GM12878 (cell line): Measurements from ENCODE around the gene TRAPPC12. TPM values are rescaled to one million over a fixed set of nuclear protein-coding genes. Genes with fewer than 3 reads are reported as not detected.

Source experiments
- ATAC-seq: fragments of 200-7000 bp; cut with Tn5 transposase; 3 replicates; pipeline ENCODE4 v1.9.1; 2020; ENCODE audit warnings: mild to moderate bottlenecking, moderate library complexity
- BruUV-seq: library from RNA; stranded (reverse); fragments of 400-500 nt; replicated peaks from 2 replicates; lab custom pipeline; 2021; lab: Mats Ljungman, UMichigan
- CTCF ChIA-PET: fragments of 300-600 bp; sonication (Branson Sonifier 250); formaldehyde crosslinking; extraction: SDS; loops from one replicate; lab custom pipeline; 2021; ENCODE audit warnings: inconsistent platforms; lab: Yijun Ruan, JAX
- POLR2A ChIA-PET: fragments of 350-600 bp; formaldehyde crosslinking; extraction: SDS; loops from one replicate; lab custom pipeline; 2021; ENCODE audit warnings: inconsistent platforms; lab: Charles Lee
- RAD21 ChIA-PET: fragments of 300-600 bp; sonication (Branson Sonifier 250); formaldehyde crosslinking; loops from one replicate; lab custom pipeline; 2023; ENCODE audit warnings: antibody characterized with exemption; ENCODE audit not compliant: unreplicated experiment; lab: Charles Lee
- SMC1A ChIA-PET: fragments of 300-600 bp; sonication (Branson Sonifier 250); formaldehyde crosslinking; loops from one replicate; lab custom pipeline; 2023; ENCODE audit not compliant: unreplicated experiment, uncharacterized antibody; lab: Charles Lee
- DNase-seq: peaks from one replicate; pipeline ENCODE4 v3.0.0-alpha.2; 2011; ENCODE audit warnings: low read depth, low spot score
- FAIRE-seq: peaks from 3 replicates; lab custom pipeline; 2011; peaks lifted over from hg19 to GRCh38; lab: Jason Lieb, UNC
- H2AFZ ChIP-seq: 2 replicates; pipeline ENCODE4 v1.6.0; 2011; ENCODE audit warnings: low read depth, low read length, control low read depth; ENCODE audit not compliant: control insufficient read depth
- H3K27ac ChIP-seq: 2 replicates; pipeline ENCODE4 v1.5.1; 2011; ENCODE audit warnings: control low read depth; ENCODE audit not compliant: control insufficient read depth, insufficient read depth
- H3K27me3 ChIP-seq, 2 experiments: replicated peaks in 1 of 2; 2 replicates each; pipeline versions ENCODE4 v1.6.0 to v1.6.1; 2011; ENCODE audit warnings: low read length in 1 of 2; ENCODE audit not compliant: control insufficient read depth in 2 of 2, insufficient read depth in 2 of 2
- H3K36me3 ChIP-seq, 2 experiments: 2 replicates each; pipeline ENCODE4 v1.5.1; 2011; ENCODE audit warnings: low read length in 1 of 2; ENCODE audit not compliant: control insufficient read depth in 2 of 2, insufficient read depth in 2 of 2
- H3K4me1 ChIP-seq: 2 replicates; pipeline ENCODE4 v1.6.1; 2011; ENCODE audit warnings: mild to moderate bottlenecking, low read length, moderate library complexity, mixed read lengths; ENCODE audit not compliant: control insufficient read depth, insufficient read depth
- H3K4me2 ChIP-seq: 2 replicates; pipeline ENCODE4 v1.6.0; 2011; ENCODE audit warnings: control low read depth; ENCODE audit not compliant: control insufficient read depth, insufficient read depth
- H3K4me3 ChIP-seq: fragments of 200-600 bp; sonication (generic); 2 replicates; pipeline ENCODE4 v1.5.1; 2016
- H3K79me2 ChIP-seq: 2 replicates; pipeline ENCODE4 v1.6.0; 2011; ENCODE audit warnings: low read length; ENCODE audit not compliant: control insufficient read depth, insufficient read depth
- H3K9ac ChIP-seq: 2 replicates; pipeline ENCODE4 v1.8.0; 2011; ENCODE audit warnings: low read length, control low read depth, mixed read lengths; ENCODE audit not compliant: control insufficient read depth, insufficient read depth
- H3K9me3 ChIP-seq: replicated peaks from 3 replicates; pipeline ENCODE4 v1.5.1; 2011; ENCODE audit warnings: mild to moderate bottlenecking, low read length; ENCODE audit not compliant: control insufficient read depth, insufficient read depth
- H4K20me1 ChIP-seq: 2 replicates; pipeline ENCODE4 v1.6.0; 2011; ENCODE audit not compliant: control insufficient read depth, insufficient read depth
- BCL11A ChIP-seq: IDR thresholded peaks from 2 replicates; pipeline ENCODE4 v1.6.1; 2011; ENCODE audit warnings: low read depth, low read length
- CBX3 ChIP-seq: fragments of 200-600 bp; sonication (generic); IDR thresholded peaks from 2 replicates; pipeline ENCODE4 v1.6.1; 2016; ENCODE audit warnings: low read depth, borderline replicate concordance
- EGR1 ChIP-seq, 2 experiments: IDR thresholded peaks; 1 replicate in 1 of 2; 2 replicates in 1 of 2; pipeline ENCODE4 v1.6.1; 2011 to 2012; ENCODE audit warnings: low read depth in 2 of 2, low read length in 2 of 2, borderline replicate concordance in 1 of 2, mild to moderate bottlenecking in 1 of 2, moderate library complexity in 1 of 2
- ESRRA ChIP-seq: IDR thresholded peaks from 2 replicates; pipeline ENCODE4 v1.6.1; 2012; ENCODE audit warnings: mild to moderate bottlenecking, low read length, improper control_type of control experiment
- FOXM1 ChIP-seq: IDR thresholded peaks from 2 replicates; pipeline ENCODE4 v1.6.1; 2012; ENCODE audit warnings: low read depth, mild to moderate bottlenecking, inconsistent platforms, low read length, moderate library complexity
- MTA3 ChIP-seq: IDR thresholded peaks from 2 replicates; pipeline ENCODE4 v1.6.1; 2012; ENCODE audit warnings: low read length, inconsistent platforms, borderline replicate concordance
- MYC ChIP-seq: IDR thresholded peaks from 2 replicates; pipeline ENCODE4 v1.6.1; 2011; ENCODE audit warnings: mild to moderate bottlenecking, low read length, moderate library complexity, inconsistent platforms; ENCODE audit not compliant: insufficient read depth, insufficient replicate concordance, insufficient read length, severe bottlenecking
- PAX5 ChIP-seq: IDR thresholded peaks from 2 replicates; pipeline ENCODE4 v1.6.1; 2011; ENCODE audit warnings: low read depth, low read length, borderline replicate concordance
- POLR2A ChIP-seq: IDR thresholded peaks from 2 replicates; pipeline ENCODE4 v1.6.1; 2011; ENCODE audit warnings: low read depth, mild to moderate bottlenecking, low read length
- whole genome bisulfite sequencing: methylation state at CpG from one replicate; pipeline ENCODE4 v1.1.6; 2016; ENCODE audit warnings: low lambda C conversion rate; ENCODE audit not compliant: insufficient replicate concordance, insufficient coverage; ENCODE audit errors: missing lambda C conversion rate; 5-methylcytosine and 5-hydroxymethylcytosine counted together
- in situ Hi-C: fragments of 300-500 bp; cut with MboI; formaldehyde crosslinking; loops from 9 replicates; pipeline ENCODE4 v1.14.3; 2018; ENCODE audit warnings: mixed read lengths
- intact Hi-C: fragments of 100-400 bp; cut with micrococcal nuclease; formaldehyde crosslinking; loops from one replicate; pipeline ENCODE4 v1.14.2; 2022; ENCODE audit not compliant: unreplicated experiment
- polyA plus RNA-seq, 11 experiments: library from polyadenylated mRNA; depleted of rRNA in 4 of 11; unstranded in 6 of 11; stranded (reverse) in 5 of 11; fragments of >200 nt; fragmentation: Nextera tagmentation in 4 of 11; fragmentation: Illumina TruSeq in 1 of 11; extraction: Ambion mirVana in 4 of 11; extraction: Trizol in 1 of 11; gene quantifications; 1 replicate in 1 of 11; 2 replicates in 10 of 11; pipeline versions ENCODE4 v1.2.1 to v1.2.3, GENCODE V29; 2011 to 2016; ENCODE audit warnings: inconsistent platforms in 2 of 11, missing spikeins in 2 of 11, low read depth in 1 of 11
- total RNA-seq, 4 experiments: library from RNA; depleted of rRNA in 3 of 4; stranded (reverse); fragments of >200 nt in 3 of 4; fragmentation: Illumina TruSeq in 1 of 4; extraction: Trizol in 1 of 4; gene quantifications; 2 replicates each; pipeline versions ENCODE4 v1.2.1 to v1.2.3, GENCODE V29; 2013 to 2021

The TRAPPC12 gene
- total and polyA plus RNA-seq, 10 of the 15 experiments (the other 5 are each of a cell fraction or from before 2014, with no cell fraction given): 8.6 to 77.1 (median 37.4) TPM

DNA sequence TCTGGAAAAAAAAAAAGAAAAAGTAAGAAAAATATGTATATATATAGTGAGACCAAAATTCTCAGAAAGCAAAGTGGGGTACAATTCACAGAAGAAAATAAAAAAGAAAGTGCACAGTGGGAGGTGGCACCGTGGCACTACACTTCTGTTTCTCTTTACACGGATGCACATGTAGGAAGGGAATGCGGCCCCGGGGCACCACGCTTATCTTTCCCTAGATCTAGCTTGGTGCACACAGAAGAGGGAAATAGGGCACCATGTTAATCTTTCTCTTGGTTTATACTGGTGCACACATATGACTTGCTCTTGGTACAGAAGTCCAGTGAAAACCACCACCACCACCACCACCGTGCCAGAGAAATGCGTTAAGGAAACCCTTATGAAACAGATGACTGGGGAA lies 33.9 kb upstream of the TRAPPC12 start (continued):
- TF ChIP-seq MYC (no peak), FOXM1 (no peak), CBX3 (no peak), EGR1 (IDR thresholded peaks at IDR 0.05; ENCODE audit: borderline replicate concordance in 1 of 2, low read depth in 2 of 2, low read length in 2 of 2) (no peak), MTA3 (no peak), PAX5 (no peak)

DNA sequence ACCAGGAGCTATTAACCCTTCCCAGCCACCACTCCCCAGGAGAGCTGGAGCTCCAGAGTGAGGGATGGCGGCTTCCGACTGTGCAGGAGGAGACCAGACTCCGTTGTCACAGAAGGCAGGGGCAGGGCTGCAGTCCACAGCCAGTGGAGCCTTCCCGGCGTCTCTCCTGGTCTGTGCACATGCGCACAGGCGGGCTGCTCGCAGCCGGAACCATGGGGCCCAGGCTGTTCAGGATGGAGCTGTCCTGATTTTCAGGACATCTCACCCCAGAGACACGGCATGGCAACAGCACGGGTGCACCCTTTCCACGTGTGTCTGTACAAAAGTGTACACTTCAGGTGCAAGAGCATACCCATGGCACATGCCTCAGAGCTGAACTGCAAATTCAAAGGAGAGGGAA lies 30.7 kb upstream of the TRAPPC12 start:
- CTCF ChIA-PET: no interaction called here
- Histone ChIP-seq H3K79me2 (no peaks in the 10 kb centered on the region), H3K4me3 (no peak overlapping the region), H3K4me1 (no peaks in the 10 kb centered on the region), H3K36me3 (peaks cover 17 to 22% of the 10 kb centered on the region in 2 experiments), H2AFZ (no peak overlapping the region), H3K9ac (no peak overlapping the region), H3K27ac (no peak overlapping the region), H3K27me3 (no peaks in the 10 kb centered on the region), H3K4me2 (no peak overlapping the region), H4K20me1 (no peaks in the 10 kb centered on the region), H3K9me3 (peaks cover 4% of the 10 kb centered on the region; the same call in 2 of the 3 replicates)
- POLR2A ChIA-PET: no interaction called here
- intact Hi-C loops (no loop called here), in situ Hi-C loops (no loop called here)
- RAD21 ChIA-PET: no interaction called here
- ATAC-seq (no peak), DNase-seq (no peak), FAIRE-seq (no peak)
- no TSS peak for BruUV-seq
- TF ChIP-seq ESRRA: no peak
- TF ChIP-seq BCL11A: no peak
- TF ChIP-seq POLR2A: no peak
- WGBS: 98% methylated on average over 12 of the region's 12 CpGs
- SMC1A ChIA-PET: interaction anchor here (1.1 kb wide), 1 partner anchor 303 kb away, joined by 3 read pairs; no protein-coding TSS in a partner anchor
